Neural progenitor cell (in vitro differentiated cells): ENCODE measurements around the gene AFF2.

Source experiments
- CTCF ChIP-seq: fragments of 200-600 bp; sonication (generic); IDR thresholded peaks from 2 replicates; pipeline ENCODE4 v1.5.1; 2017; ENCODE audit warnings: antibody characterized with exemption, mild to moderate bottlenecking
- EZH2 ChIP-seq: fragments of 200-600 bp; sonication (generic); IDR thresholded peaks from 2 replicates; pipeline ENCODE4 v1.6.1; 2017; ENCODE audit warnings: antibody characterized with exemption, mild to moderate bottlenecking, moderate library complexity
- EZH2phosphoT487 ChIP-seq: fragments of 200-600 bp; sonication (generic); IDR thresholded peaks from 2 replicates; pipeline ENCODE4 v1.6.1; 2017; ENCODE audit warnings: antibody characterized with exemption

DNA sequence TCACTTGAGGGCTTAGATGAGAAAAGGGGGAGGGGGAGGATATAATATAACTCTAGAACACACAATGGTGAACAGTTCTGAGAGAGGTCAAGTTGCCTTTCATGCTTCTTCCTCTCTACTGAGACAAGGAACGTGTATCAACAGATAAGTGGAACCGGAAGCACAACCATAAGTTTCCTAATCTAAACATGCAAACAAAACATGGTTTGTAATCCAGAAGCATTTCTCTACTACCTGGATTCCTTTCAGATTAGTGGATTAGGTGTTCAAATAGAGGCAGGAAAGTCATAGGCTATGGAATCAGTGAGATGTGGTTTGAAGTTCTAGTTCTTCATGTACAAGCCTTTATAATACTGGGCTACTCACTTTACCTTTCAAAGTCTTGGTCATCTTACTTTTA, 544.1 kb downstream of the AFF2 start:
- TF ChIP-seq CTCF (no peak), EZH2phosphoT487 (no peak), EZH2 (no peak)
